HG03521 (cell line): ENCODE measurements around the gene GYPE.
"Not testable (repeated sequence)": the region's sequence is repeated elsewhere in the genome, so short reads cannot be mapped to it uniquely, and the experiment has no call there.

Experiments
- ATAC-seq: cut with Tn5 transposase; IDR thresholded peaks from one replicate; pipeline ENCODE4 v1.9.1; 2021; ENCODE audit warnings: mild to moderate bottlenecking, moderate library complexity; ENCODE audit not compliant: unreplicated experiment

Gene GYPE

DNA sequence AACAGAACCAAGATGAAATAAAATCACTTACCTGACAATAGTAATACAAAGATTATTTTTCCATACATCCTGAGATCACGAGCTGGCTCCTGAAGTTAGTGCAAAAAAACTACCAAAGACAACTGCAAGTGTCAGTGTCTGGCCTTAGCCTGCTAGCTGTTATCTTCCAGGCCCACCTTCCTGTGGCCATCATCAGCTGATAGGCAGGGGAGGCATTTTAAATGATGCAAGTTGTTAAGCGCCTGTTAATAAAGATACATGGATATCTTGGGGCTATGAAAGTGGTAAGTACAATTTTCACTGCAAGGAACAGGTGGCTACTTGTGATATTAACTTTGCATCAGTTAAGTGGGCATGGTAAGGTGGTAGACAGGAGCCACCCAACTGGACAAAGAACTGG lies at the start of gene GYPE:
GYPE (minus strand) TSS at position 120 of the 400 bp plus-strand sequence; CDS start at position 68, 52 bp downstream.
- ATAC-seq = not testable (repeated sequence)

DNA sequence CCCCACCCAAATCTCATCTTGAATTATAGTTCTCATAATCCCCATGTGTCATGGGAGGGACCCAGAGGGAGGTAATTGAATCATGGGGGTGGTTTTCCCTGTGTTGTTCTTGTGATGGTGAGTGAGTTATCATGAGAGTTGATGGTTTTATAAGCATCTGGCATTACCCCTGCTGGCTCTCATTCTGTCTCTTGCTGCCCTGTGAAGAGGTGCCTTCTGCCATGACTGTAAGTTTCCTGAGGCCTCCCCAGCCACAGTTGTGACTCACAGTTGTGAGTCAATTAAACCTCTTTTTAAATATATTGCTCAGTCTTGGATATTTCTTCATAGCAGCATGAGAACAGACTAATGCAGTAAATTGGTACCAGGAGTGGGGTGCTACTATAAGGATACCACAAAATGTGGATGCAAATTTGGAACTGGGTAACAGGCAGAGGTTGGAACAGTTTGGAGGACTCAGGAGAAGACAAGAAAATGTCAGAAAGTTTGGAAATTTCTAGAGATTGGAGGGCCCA lies 46.2 kb upstream of the GYPE start:
- not testable (repeated sequence) for ATAC-seq

DNA sequence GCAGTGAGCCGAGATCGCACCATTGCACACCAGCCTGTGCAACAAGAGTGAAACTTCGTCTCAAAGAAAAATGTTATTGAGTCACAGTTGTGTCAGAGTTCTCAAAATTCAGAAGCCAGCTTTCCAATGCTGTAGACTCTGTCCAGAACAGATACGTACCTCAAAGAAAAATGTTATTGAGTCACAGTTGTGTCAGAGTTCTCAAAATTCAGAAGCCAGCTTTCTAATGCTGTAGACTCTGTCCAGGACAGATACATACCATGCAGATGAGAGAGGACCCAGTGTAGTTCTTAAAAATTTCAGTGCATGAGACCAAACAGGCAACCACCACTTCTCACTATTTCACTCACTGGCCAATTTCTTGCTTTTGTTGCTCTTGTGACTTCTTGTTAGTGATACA lies 45.6 kb upstream of the GYPE start:
- ATAC-seq = not testable (repeated sequence)

DNA sequence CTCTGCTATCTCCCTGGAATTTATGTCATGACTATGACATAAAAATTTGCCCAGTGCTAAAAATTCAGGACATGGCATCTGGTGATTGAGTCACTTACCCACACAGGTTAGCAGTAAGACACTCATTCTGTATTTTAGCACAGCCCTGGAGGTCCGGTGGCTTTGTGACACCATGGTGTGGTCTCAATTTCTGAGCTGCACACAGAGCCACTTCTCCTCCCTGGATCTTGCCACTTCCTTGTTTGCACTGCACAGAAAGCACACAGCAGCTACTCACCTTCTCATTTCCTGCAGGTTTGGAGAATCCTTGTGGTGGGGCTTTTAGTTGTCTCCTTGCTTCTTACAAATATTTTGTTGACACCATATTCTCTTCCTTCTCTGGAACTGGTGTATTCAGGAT lies 44.8 kb upstream of the GYPE start:
- ATAC-seq = not testable (repeated sequence)

DNA sequence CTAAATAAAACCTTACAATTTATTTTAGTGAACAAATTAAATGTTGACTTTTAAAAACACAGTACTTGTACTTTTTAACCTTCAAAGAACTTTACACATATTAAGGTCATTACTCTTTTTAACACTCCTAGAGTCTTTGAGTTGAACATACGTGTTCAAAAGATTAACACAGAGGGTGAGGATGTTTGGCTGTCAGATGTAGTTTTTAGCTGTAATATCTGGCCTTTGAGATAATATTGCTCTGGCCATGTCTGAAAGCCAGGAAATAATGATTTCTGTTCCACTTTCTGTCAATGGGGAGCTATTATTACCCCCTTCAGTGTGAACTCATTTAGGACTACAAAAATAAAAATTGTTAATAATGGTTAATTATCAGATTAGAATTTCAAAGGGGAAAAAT lies 42.1 kb upstream of the GYPE start:
- not testable (repeated sequence) for ATAC-seq

DNA sequence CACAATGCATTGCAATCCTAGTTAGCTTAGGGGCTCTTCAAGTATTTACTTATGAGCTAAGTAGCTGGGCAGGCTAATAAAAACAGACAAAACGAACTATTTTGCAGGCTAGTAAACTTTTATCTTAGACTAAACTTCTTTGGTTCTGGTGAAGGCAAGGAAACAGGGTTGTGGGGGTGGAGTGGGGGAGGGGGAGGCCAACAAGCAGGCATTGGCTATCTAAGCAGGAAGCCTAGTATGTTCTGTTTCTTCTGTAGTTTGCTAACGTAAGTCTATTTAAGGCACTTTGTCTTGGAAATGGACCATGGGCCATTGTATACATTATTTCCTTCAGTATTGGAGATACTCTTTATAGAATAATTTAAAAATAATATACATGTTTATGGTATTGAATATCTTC lies 35.3 kb upstream of the GYPE start:
- not testable (repeated sequence) for ATAC-seq

DNA sequence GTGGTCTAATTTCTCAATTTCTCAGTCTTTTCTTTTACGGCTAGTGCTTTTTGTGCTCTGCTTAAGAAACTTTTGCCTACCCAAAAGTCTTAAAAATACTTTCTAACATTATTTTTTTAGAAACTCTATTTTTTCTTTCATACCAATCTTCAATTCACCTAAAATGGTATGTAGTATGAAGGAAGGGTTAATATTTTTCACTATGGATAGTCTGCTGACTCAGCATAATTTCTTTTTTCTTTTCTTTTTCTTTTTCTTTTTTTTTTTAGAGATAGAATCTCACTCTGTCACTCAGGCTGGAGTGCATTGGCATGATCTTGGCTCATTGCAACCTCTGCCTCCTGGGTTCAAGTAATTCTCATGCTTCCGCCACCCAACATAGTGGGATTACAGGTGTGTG lies 34.2 kb upstream of the GYPE start:
- ATAC-seq = no peak

DNA sequence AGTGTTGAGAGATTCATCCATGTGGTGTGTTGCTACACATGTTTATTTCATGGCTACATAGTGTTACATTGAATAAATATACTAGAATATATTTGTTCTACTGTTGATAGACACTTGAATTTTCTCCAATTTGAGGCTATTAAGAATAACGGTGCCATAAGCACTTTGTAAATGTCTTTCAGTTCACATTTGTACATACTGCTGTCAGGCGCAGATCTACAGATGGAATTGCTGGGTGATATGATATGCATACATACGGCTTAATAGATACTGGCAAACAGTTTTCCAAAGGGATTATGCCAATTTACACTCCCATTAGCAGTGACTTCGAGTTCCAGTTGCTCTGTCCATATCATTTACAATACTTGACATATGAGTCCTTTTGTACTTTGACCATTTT lies 33.5 kb upstream of the GYPE start:
- not testable (repeated sequence) for ATAC-seq

DNA sequence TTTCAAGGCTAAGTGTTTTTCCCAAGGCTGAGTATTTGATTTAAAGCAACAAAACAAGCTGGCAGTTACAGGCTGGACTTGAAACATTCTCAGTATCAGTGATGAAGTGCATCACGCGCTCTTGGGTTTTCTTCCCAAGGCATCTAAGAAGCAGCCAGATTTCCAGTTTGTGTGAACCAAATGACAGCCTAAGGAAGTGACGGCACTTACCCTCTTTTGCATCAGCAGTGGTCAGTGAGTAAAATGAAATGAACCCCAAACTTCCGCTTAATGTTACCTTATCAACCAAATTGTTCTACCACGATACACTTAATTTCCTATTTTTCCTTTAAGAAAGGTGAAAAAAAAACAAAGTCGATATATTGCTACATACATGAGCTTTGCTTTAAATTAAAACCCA lies 15.8 kb upstream of the GYPE start:
- no peak for ATAC-seq

DNA sequence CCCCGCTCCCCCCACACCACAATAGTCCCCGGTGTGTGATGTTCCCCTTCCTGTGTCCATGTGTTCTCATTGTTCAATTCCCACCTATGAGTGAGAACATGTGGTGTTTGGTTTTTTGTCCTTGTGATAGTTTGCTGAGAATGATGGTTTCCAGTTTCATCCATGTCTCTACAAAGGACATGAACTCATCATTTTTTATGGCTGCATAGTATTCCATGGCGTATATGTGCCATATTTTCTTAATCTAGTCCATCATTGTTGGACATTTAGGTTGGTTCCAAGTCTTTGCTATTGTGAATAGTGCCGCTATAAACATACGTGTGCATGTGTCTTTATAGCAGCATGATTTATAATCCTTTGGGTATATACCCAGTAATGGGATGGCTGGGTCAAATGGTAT lies 11.1 kb upstream of the GYPE start:
- ATAC-seq = not testable (repeated sequence)

DNA sequence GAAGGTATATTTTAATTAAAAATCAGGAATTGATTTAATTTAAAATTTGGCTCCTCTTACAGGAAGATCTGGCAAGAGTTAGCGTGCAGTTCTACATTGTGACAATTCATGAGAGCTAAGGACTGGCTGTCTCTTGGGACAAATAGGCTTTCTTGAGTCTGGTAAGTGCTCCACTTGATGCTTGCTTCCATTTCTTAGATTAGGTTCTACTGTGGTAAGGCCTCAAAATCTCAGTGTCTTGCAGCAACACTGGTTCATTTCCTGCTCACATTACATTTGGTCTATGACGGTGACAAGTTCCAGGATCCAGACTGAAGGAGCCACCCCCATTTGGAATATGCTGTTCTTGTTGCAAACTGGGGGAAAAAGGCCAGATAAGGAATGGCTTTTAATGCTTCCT lies 7.1 kb upstream of the GYPE start:
- not testable (repeated sequence) for ATAC-seq

DNA sequence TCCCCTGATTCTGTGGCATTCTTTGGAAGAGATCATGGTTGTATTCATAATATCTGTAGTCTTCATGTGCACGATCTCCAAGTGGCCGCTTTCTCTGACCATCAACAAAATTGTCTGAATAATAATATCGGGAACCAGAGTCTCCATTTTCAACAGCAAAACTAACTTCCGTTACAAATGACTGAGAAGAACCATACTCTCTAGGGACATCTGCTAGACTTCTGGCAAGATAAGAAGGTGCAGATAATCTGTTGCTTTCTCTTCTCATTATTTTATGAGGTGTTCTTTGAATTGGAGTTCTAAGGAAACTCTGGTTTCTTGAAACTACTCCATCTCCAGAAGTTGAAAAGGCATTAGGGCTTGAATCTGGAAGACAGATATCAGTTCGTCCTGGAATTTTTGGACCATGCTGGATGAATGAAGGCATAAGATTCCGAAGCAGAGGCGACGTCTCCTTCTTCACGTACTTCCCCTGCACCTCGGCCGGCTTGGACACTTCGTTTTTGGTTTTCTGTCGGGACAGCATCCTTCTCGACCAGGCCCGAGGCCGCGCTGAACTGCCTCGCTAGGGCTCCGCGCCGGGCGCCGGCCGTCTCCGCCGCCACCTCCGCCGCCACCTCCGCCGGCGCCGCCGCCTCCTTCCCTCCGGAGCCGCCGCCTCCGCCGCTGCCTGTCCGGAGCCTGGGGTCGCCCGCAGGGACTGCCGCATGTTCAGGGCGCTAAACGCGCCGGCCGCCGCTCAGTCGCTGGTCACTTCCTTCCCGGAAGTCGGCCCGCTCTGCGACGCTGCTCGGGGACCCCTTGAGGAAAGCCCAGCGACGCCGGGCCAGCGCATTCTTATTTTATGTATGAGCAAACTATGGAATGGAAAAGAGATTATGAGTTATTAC lies 6.4 kb upstream of the GYPE start:
- peak; percentile 52 for ATAC-seq

DNA sequence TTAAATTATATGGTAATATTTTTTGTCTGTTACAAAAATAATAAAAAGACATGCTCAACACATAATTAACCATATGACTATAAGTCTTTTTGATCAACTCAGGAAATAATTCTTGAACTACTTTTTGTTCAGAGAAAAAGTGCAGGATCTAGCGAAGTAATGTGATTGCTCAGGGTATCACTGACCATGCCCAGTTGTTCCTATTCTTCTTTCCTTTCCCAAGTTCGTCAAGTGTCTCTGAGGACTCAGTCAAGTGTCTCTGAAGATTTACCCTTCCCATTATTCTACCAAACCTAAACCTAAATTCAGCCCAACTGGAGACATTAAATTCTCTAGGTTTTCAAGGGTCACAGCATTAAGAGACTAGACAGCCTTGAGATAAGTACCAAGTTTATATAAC lies 5.5 kb upstream of the GYPE start:
- ATAC-seq = not testable (repeated sequence)

DNA sequence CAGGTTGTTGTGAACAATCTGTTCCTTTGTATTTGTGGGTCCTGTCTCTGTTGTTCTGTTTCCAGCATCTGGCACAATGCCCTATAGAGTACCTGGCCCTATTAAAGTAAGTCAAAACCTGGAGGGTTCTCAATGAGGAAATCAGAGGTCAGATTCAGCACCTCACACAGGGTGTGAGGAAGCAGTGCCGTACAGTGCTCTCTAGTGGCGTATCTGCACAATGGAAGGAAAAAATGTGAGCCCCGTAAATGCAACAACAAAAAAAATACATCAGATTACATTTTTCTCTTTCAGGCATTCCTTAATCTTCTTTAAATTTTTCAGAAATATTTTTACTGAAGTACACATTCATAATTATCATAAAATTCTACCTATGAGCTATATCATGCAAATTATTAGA lies 2.5 kb upstream of the GYPE start:
- peak; percentile 59 for ATAC-seq

DNA sequence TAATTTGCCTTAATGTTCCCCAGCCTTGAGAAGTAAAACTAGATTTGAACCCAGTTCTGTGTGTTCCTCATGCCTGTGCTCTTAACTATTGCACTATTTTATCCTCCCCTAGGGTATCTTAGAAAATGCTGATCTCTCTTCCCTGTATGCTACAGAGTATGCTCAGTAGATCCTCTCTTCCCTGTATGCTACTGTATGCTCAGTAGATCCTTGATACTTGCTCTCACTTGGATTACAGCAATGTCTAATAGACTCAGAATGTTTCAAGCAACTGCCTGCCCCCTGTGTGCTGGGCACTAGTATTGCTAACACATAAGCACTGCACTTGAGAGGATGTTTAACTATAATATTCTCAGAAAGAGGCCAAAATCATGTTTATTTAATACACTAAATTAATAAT lies 928 bp downstream of the GYPE start:
- ATAC-seq = not testable (repeated sequence)

DNA sequence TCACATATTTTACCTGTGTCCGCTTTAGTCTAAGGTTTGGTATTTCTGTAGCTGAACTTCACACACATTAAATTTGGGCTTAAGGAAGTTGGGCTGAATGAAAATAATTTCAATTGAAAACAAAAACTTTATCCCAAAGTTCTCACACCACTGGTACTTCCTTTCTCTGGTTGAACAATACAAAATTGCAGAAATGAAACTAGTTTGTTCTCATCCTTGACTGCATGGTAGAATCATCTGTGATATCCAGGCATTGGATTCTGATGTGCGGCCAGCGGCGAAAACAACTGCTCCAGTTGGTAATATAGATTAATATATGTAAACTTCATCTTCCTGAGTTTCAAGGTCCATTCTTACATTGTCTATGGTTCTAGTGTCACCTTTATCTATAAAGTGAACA lies 15.0 kb downstream of the GYPE start:
- ATAC-seq = not testable (repeated sequence)

DNA sequence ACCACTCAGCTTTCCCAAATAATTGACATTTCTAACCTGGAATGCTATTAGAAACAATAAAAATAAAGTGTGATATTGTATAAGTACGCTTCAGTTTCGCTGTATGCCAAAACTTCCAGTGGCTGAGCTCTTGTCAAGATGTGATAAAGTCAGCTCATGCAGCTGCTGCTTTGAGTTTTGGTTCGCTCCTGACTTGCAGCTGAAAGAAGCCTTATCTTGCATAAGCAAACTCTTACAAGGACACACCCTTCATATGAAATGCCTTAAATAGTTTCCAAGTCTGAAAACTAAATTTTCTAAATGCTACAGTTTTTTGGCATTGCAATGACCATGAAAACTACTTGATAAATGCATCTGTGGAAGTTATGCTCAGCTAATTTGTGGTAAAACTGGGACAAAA lies 17.2 kb downstream of the GYPE start:
- ATAC-seq = not testable (repeated sequence)

DNA sequence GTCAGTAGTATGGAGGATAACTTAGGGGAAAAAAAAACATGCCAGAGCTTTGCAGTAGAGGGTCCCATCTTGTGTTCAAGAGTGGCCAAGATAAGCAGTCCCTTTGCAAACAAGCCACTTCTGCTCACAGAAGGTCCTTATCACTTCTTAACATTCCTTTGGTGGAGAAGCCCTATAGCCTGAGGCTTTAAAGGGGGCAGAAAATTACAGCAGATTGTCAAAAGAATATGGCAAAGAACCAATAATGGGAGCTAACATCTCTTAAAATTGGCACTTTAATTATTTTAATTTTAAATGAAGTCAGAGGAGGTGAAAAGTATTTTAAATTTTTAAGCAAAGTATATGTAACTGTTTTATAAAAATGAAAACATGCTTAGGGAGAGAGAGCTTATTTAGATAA lies 20.4 kb downstream of the GYPE start:
- ATAC-seq = not testable (repeated sequence)

DNA sequence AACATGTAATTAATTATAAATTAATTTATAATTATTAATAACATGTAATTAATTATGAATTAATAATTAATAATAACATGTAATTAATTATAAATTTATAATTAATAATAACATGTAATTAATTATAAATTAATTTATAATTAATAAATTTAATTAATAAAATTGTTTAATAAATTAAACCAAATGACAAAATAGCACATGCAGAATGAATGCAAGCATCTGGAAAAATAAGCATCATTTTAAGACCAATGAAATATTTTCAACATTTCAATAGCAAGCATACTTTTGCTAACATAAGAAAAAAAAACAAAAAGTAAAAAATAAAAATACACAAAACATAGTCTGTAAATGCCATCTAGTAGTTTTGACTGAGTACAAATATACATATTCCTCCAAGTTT lies 21.8 kb downstream of the GYPE start:
- ATAC-seq = no peak

DNA sequence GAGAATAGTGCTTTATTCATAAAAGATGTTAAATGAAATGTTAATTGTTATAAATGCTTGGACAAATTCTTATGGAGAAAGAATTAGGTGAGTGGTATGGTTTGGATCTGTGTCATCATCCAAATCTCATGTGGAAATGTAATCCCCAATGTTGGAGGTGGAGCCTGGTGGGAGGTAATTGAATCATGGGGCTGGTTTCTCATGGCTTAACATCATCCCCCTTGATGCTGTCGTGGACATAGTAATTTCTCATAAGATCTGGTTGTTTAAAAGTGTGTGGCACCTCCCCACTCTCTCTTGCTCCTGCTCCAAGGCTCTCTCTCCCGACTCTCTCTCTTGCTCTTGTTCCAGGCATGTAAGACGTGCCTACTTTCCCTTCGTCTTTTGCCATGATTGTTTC lies 22.5 kb downstream of the GYPE start:
- ATAC-seq = no peak

DNA sequence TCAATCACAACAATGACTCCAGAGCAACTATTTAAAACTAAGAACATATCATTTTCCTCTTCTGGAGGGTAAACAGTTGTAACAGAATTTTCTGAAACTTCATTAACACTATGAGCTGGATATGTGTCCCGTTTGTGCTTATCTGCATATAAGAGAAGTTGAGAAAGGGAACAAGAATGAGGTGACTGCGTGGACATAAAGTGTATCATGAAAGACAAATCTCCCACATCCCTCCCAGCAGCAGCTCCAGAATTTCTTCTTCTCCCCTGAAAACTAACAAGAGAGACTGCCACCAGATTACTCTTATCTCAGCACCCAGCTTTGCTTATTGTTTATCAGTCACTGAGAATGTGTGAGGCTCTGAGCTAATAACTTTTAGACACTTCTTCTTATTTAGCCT lies 25.8 kb downstream of the GYPE start:
- not testable (repeated sequence) for ATAC-seq

DNA sequence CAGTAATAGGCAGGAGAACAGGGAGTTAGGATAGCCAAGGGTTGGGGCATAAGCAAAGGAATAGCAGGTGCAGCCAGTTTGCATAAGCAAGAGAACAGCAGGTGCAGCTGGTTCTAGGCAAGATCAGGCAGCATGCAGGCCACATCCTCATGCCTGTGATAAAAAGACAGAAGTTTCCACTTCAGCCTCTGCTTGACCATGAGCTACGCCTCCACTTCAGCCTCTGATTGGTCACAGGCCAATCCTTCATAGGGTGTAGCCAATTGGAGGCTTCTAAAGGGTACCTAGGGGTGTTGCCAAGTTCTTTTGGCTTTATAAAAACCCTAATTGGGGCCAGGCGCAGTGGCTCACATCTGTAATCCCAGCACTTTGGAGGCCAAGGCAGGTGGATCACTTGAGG lies 30.0 kb downstream of the GYPE start:
- ATAC-seq = not testable (repeated sequence)
